Nephron (organoid): ENCODE measurements around the gene KAZN.

Experiments
- H3K27ac Mint-ChIP-seq, 3 experiments: 2 replicates each; pipeline ENCODE4 v1.8.0; 2020; ENCODE audit warnings: mixed read lengths in 3 of 3, mild to moderate bottlenecking in 2 of 3, moderate library complexity in 1 of 3
- H3K27me3 Mint-ChIP-seq: 2 replicates; pipeline ENCODE4 v1.8.0; 2021; ENCODE audit warnings: low read depth, mild to moderate bottlenecking, moderate library complexity, mixed read lengths
- H3K36me3 Mint-ChIP-seq: 2 replicates; pipeline ENCODE4 v1.8.0; 2020; ENCODE audit warnings: low read depth, mixed read lengths
- H3K4me1 Mint-ChIP-seq: 2 replicates; pipeline ENCODE4 v1.8.0; 2020; ENCODE audit warnings: mixed read lengths
- H3K4me3 Mint-ChIP-seq, 3 experiments: 2 replicates each; pipeline ENCODE4 v1.8.0; 2020; ENCODE audit warnings: mild to moderate bottlenecking in 3 of 3, mixed read lengths in 3 of 3, moderate library complexity in 2 of 3
- H3K9me3 Mint-ChIP-seq: 2 replicates; pipeline ENCODE4 v1.8.0; 2020; ENCODE audit warnings: mixed read lengths
- CTCF ChIP-seq, 3 experiments: fragments of 200-600 bp; sonication (generic); IDR thresholded peaks; one replicate each; pipeline ENCODE4 v1.5.0; 2021; ENCODE audit warnings: antibody characterized with exemption in 3 of 3; ENCODE audit not compliant: unreplicated experiment in 3 of 3

Gene KAZN

DNA sequence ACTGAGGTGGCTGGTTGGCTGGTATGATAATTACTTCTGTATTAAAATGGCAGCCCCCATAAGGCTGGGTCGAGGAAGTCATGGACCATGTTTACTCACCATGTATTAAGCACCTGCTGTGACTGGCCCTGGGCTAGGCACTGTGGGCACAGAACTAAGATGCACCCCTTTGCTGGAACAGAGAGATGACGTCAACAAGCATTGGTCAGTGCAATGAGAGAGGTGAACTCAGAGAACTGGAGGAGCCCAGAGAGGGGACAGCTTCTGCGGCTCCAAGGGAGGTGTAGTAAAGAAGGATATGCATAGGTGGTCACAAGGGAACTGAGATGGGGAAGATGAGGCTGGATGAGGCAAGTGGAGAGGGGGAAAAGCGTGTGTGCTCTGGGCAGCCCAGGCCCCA lies 88.7 kb downstream of the KAZN start:
- TF ChIP-seq CTCF (IDR thresholded peaks at IDR 0.05; ENCODE audit: unreplicated experiment in 3 of 3), result no peak
- H3K4me3 Mint-ChIP-seq, result no peak overlapping the region
- H3K9me3 Mint-ChIP-seq, result no peaks in the 10 kb centered on the region
- H3K4me1 Mint-ChIP-seq, result peaks cover 13% of the 10 kb centered on the region
- H3K36me3 Mint-ChIP-seq, result no peaks in the 10 kb centered on the region
- peaks cover 23% of the 10 kb centered on the region for H3K27me3 Mint-ChIP-seq
- H3K27ac Mint-ChIP-seq, result no peak overlapping the region

DNA sequence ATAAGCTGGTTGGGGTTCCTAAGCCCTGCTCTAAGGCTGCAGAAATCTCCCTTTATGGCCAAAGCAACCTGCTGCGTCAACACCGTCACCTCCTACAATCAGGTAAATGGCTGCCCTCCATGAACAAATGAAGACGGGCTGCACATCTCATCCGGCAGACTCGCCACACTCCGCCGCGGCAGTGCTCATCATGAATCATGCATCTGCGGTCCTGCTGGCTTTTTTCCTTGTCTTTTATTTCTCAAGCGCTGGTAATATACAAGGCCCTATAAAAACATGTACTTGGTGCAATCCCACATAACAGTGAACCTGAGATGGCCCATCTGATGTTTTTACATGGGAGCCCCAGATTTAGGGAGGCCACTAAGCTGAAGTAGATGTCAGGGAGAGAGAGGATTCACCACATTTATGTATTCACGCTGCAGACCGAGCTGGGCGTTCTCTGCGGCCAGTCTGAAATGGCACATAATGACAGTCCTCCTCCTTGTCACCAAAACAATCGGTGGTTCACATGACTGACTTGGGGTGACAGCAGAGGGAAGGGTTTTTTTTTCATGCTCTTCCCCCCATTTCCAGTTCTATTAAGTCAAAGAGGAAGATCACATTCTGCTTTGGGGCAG lies 91.6 kb downstream of the KAZN start:
- no peak for TF ChIP-seq CTCF (IDR thresholded peaks at IDR 0.05; ENCODE audit: unreplicated experiment in 3 of 3)
- Mint-ChIP-seq H3K36me3 (no peaks in the 10 kb centered on the region), H3K4me3 (no peak overlapping the region), H3K9me3 (no peaks in the 10 kb centered on the region), H3K4me1 (peaks cover 17% of the 10 kb centered on the region), H3K27ac (no peak overlapping the region), H3K27me3 (peaks cover 23% of the 10 kb centered on the region)

DNA sequence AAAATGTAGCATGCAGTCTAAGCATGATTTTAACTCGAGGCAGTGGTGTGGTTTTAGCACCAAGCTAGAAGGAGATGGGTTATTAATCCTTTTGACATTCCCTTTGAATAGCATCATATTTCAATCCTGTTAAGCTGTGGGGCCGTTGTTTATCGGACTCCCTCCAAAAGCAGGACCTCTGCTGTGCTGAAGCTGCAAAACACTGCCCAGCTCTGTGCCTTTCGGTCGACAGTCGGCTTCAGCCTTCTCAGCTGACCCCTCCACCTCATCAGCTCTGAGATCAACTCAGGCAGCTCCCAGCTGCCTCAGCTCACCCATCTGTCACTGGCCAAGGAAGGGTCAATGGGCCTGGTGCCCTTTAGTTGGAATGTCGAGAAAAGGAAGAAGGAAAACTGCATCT lies 95.5 kb downstream of the KAZN start:
- Mint-ChIP-seq H3K4me1 (peaks cover 23% of the 10 kb centered on the region), H3K4me3 (no peak overlapping the region), H3K9me3 (no peaks in the 10 kb centered on the region), H3K27ac (peak overlapping the region in 2 of 3 experiments; percentile 31 to 59), H3K27me3 (peaks cover 9% of the 10 kb centered on the region), H3K36me3 (no peaks in the 10 kb centered on the region)
- TF ChIP-seq CTCF (IDR thresholded peaks at IDR 0.05; ENCODE audit: unreplicated experiment in 3 of 3), result no peak

DNA sequence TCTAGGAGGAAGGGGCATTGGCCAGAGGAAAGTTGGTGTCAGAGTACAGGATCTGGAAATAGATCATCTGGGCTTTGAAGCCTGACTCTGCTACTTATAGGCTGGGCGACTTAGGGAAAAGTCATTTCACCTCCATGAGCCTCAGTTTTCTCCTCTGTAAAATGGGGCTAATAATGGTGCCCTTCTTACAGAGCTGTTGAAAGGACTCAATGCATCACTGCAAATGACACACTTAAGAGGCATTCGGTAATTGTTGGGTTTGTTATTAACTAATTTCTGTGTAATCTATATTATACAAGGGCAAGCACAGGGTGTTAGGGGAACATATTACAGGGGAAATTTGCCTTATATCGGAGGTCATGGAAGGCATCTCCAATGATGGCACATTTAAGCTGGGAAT lies 96.1 kb downstream of the KAZN start:
- H3K9me3 Mint-ChIP-seq, result peaks cover under 1% of the 10 kb centered on the region
- no peak overlapping the region for H3K4me3 Mint-ChIP-seq
- TF ChIP-seq CTCF (IDR thresholded peaks at IDR 0.05; ENCODE audit: unreplicated experiment in 3 of 3), result no peak
- H3K36me3 Mint-ChIP-seq, result peaks cover under 1% of the 10 kb centered on the region
- peaks cover 24% of the 10 kb centered on the region for H3K4me1 Mint-ChIP-seq
- peak overlapping the region in 1 of 3 experiments; percentile 59 for H3K27ac Mint-ChIP-seq
- peaks cover 7% of the 10 kb centered on the region for H3K27me3 Mint-ChIP-seq

DNA sequence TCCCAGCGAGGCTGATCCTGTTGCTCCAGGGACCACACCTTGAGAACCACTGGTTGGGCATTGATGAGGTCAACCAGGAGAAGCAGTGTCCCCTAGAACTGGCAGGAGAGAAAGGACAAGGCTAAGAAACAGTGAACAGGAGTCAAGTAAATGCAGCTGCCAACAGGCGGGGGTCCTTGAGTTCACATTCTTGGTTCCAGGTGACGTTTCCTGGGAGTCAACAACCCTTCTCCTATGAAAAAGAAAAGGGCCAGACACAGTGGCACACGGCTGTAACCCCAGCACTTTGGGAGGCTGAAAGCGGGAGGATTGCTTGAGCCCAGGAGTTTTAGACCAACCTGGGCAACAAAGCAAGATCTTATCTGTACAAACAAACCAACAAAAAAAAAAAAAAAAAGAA lies 98.3 kb downstream of the KAZN start:
- H3K4me3 Mint-ChIP-seq, result no peak overlapping the region
- H3K36me3 Mint-ChIP-seq, result peaks cover 5% of the 10 kb centered on the region
- H3K9me3 Mint-ChIP-seq, result peaks cover 3% of the 10 kb centered on the region
- H3K27me3 Mint-ChIP-seq, result no peaks in the 10 kb centered on the region
- H3K4me1 Mint-ChIP-seq, result peaks cover 32% of the 10 kb centered on the region
- TF ChIP-seq CTCF (IDR thresholded peaks at IDR 0.05; ENCODE audit: unreplicated experiment in 3 of 3), result no peak
- H3K27ac Mint-ChIP-seq, result peak overlapping the region in 2 of 3 experiments; percentile 50 to 86

DNA sequence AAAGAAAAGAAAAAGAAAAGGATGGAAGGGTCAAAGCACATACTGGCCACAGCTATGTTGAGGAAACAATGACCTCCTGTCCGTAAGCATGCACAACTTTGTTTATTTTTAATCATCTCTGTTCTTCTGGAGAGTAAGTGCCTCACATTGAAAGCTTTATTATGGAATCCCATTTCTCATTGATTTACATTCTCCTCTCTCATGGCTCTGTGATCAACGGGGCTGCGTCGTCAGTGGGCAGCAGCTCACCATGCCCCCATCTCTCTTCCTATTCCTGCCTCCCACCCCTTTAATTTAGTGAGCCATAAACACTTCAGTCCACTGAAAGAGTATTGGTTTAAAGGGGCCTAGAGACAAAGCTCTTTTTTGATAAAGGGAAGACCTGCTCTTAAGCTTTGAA lies 98.9 kb downstream of the KAZN start:
- H3K4me1 Mint-ChIP-seq, result peaks cover 32% of the 10 kb centered on the region
- TF ChIP-seq CTCF (IDR thresholded peaks at IDR 0.05; ENCODE audit: unreplicated experiment in 3 of 3), result no peak
- peaks cover 3% of the 10 kb centered on the region for H3K9me3 Mint-ChIP-seq
- H3K36me3 Mint-ChIP-seq, result peaks cover 9% of the 10 kb centered on the region
- H3K4me3 Mint-ChIP-seq, result no peak overlapping the region
- H3K27ac Mint-ChIP-seq, result peak overlapping the region in 2 of 3 experiments; percentile 5 to 86
- no peaks in the 10 kb centered on the region for H3K27me3 Mint-ChIP-seq
